ENCODE results near the gene NCKAP5. TPM values are rescaled to one million over a fixed set of nuclear protein-coding genes. Genes with fewer than 3 reads are reported as not detected.

The NCKAP5 gene
- total and polyA plus RNA-seq, 2 of the 13 experiments (the other 11 are each of a cell fraction or from before 2014, with no cell fraction given) = 0.01 TPM; not detected in 1

DNA sequence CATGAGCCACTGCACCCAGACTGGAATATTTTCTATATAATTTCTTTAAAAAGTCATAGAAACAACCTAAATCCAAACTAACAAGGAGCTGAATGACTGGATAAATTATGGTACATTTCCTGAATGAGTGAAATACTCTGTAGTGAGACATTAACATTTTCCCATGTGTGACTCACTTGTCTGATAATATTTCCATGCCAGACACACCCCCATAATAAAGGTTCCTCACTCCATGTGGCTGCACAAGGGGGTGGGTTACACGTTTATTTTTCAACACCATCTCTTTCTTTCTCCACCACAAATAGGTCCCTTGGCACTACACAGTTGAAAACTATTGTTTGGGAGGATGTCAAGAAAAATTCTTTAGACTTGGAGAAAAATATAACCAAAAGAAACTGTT, 632.0 kb downstream of the NCKAP5 start:
- H3K27me3 ChIP-seq (ENCODE audit: control insufficient read depth in 1 of 2, insufficient read depth in 2 of 2, low read length in 2 of 2) = no peaks in the 10 kb centered on the region
- H3K36me3 ChIP-seq (replicated peaks in 1 of 2; ENCODE audit: control insufficient read depth in 1 of 2, insufficient read depth in 2 of 2, low read length in 2 of 2) = no peaks in the 10 kb centered on the region
- no peak overlapping the region for H3K27ac ChIP-seq (ENCODE audit: extremely low read length, insufficient read depth, low read length)
- H3K4me3 ChIP-seq (replicated peaks in 1 of 3; ENCODE audit: insufficient read depth in 1 of 3, low read depth in 2 of 3, low read length in 3 of 3) = no peak overlapping the region
- CTCF ChIA-PET (ENCODE audit: low intra/inter-chr PET ratio, low total read pairs) = no interaction called here
- H2AFZ ChIP-seq (ENCODE audit: low read length) = no peak overlapping the region
- no peaks in the 10 kb centered on the region for H4K20me1 ChIP-seq (ENCODE audit: insufficient read depth, low read length)
- no TSS peak for BruUV-seq (replicated peaks)
- H3K9ac ChIP-seq (ENCODE audit: insufficient read depth, low read depth, low read length) = no peak overlapping the region
- no peaks in the 10 kb centered on the region for H3K4me1 ChIP-seq (ENCODE audit: insufficient read depth, low read length)
- DNase-seq (ENCODE audit: low spot score) (no peak), FAIRE-seq (no peak), ATAC-seq (no peak)
- H3K79me2 ChIP-seq (ENCODE audit: insufficient read depth, low read length) = no peaks in the 10 kb centered on the region
- peaks cover 29% of the 10 kb centered on the region for H3K9me3 ChIP-seq (ENCODE audit: low read length)
- no peak overlapping the region for H3K4me2 ChIP-seq (ENCODE audit: low read depth, low read length)
- POLR2A ChIA-PET = no interaction called here
- 0% methylated on average over 1 of the region's 1 CpG for WGBS (ENCODE audit: low lambda C conversion rate)
- intact Hi-C loops (cut with micrococcal nuclease; ENCODE audit: unreplicated experiment) (no loop called here), in situ Hi-C loops (cut with HindIII; ENCODE audit: extremely low pct_ligation_motif_present, low pct_unique_long_range_greater_than_20kb) (no loop called here)
- TF ChIP-seq FOXC1 (CRISPR knock-in tag; IDR thresholded peaks at IDR 0.05; ENCODE audit: borderline replicate concordance) (no peak), KDM5B (CRISPR knock-in tag; IDR thresholded peaks at IDR 0.05; ENCODE audit: borderline replicate concordance) (no peak), TBP (CRISPR knock-in tag; IDR thresholded peaks at IDR 0.05) (no peak), ZNF607 (CRISPR knock-in tag; IDR thresholded peaks at IDR 0.05; ENCODE audit: borderline replicate concordance) (no peak), ZNF713 (CRISPR knock-in tag; IDR thresholded peaks at IDR 0.05) (no peak), ZNF660 (CRISPR knock-in tag; IDR thresholded peaks at IDR 0.05; ENCODE audit: borderline replicate concordance, low read depth) (no peak), ZNF776 (CRISPR knock-in tag; IDR thresholded peaks at IDR 0.05) (no peak), ZNF670 (CRISPR knock-in tag; IDR thresholded peaks at IDR 0.05; ENCODE audit: borderline replicate concordance) (no peak), ZC3H4 (CRISPR knock-in tag; IDR thresholded peaks at IDR 0.05; ENCODE audit: borderline replicate concordance) (no peak), ZNF572 (CRISPR knock-in tag; IDR thresholded peaks at IDR 0.05) (no peak), RFX1 (IDR thresholded peaks at IDR 0.05) (no peak), YEATS2 (CRISPR knock-in tag; IDR thresholded peaks at IDR 0.05; ENCODE audit: borderline replicate concordance) (no peak), NR2F2 (IDR thresholded peaks at IDR 0.05; ENCODE audit: borderline replicate concordance, low read depth) (no peak), CCDC6 (CRISPR knock-in tag; IDR thresholded peaks at IDR 0.05) (no peak), ZNF253 (CRISPR knock-in tag; IDR thresholded peaks at IDR 0.05; ENCODE audit: borderline replicate concordance) (no peak), ZNF879 (CRISPR knock-in tag; IDR thresholded peaks at IDR 0.05) (no peak), RBM39 (IDR thresholded peaks at IDR 0.05; ENCODE audit: low read depth, low read length, poor library complexity, severe bottlenecking) (no peak)
- TF ChIP-seq, protein P1, sequence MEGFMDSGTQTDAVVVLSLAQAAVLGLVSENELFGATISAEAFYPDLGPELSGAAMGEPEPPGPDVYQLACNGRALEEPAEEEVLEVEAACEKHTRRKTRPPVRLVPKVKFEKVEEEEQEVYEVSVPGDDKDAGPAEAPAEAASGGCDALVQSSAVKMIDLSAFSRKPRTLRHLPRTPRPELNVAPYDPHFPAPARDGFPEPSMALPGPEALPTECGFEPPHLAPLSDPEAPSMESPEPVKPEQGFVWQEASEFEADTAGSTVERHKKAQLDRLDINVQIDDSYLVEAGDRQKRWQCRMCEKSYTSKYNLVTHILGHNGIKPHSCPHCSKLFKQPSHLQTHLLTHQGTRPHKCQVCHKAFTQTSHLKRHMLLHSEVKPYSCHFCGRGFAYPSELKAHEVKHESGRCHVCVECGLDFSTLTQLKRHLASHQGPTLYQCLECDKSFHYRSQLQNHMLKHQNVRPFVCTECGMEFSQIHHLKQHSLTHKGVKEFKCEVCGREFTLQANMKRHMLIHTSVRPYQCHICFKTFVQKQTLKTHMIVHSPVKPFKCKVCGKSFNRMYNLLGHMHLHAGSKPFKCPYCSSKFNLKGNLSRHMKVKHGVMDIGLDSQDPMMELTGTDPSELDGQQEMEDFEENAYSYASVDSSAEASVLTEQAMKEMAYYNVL (CRISPR knock-in tag; IDR thresholded peaks at IDR 0.05; ENCODE audit: borderline replicate concordance) = no peak
- TF ChIP-seq, protein P2, sequence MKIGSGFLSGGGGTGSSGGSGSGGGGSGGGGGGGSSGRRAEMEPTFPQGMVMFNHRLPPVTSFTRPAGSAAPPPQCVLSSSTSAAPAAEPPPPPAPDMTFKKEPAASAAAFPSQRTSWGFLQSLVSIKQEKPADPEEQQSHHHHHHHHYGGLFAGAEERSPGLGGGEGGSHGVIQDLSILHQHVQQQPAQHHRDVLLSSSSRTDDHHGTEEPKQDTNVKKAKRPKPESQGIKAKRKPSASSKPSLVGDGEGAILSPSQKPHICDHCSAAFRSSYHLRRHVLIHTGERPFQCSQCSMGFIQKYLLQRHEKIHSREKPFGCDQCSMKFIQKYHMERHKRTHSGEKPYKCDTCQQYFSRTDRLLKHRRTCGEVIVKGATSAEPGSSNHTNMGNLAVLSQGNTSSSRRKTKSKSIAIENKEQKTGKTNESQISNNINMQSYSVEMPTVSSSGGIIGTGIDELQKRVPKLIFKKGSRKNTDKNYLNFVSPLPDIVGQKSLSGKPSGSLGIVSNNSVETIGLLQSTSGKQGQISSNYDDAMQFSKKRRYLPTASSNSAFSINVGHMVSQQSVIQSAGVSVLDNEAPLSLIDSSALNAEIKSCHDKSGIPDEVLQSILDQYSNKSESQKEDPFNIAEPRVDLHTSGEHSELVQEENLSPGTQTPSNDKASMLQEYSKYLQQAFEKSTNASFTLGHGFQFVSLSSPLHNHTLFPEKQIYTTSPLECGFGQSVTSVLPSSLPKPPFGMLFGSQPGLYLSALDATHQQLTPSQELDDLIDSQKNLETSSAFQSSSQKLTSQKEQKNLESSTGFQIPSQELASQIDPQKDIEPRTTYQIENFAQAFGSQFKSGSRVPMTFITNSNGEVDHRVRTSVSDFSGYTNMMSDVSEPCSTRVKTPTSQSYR (CRISPR knock-in tag; IDR thresholded peaks at IDR 0.05; ENCODE audit: borderline replicate concordance) = no peak
- TF ChIP-seq, protein P3, sequence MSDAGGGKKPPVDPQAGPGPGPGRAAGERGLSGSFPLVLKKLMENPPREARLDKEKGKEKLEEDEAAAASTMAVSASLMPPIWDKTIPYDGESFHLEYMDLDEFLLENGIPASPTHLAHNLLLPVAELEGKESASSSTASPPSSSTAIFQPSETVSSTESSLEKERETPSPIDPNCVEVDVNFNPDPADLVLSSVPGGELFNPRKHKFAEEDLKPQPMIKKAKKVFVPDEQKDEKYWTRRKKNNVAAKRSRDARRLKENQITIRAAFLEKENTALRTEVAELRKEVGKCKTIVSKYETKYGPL (CRISPR knock-in tag; IDR thresholded peaks at IDR 0.05) = no peak

Measured in HepG2 (cell line).